ENCODE results near the gene CARD14. TPM values are rescaled to one million over a fixed set of nuclear protein-coding genes. Genes with fewer than 3 reads are reported as not detected.
"Not testable (repeated sequence)": the region's sequence is repeated elsewhere in the genome, so short reads cannot be mapped to it uniquely, and the experiment has no call there.

CARD14 gene
- total and polyA plus RNA-seq, 9 donors = 0.10 to 2.3 (median 0.18) TPM; not detected in 3

GRCh38 chr17:80153004-80153403, 16.8 kb upstream of the CARD14 start:
- no peak for DNase-seq
- no peaks in the 10 kb centered on the region for H3K36me3 ChIP-seq
- H3K4me3 ChIP-seq = no peak overlapping the region
- H3K27ac ChIP-seq = no peak overlapping the region
- H3K4me1 ChIP-seq (ENCODE audit: insufficient read depth) = peaks cover 2% of the 10 kb centered on the region
- no peaks in the 10 kb centered on the region for H3K27me3 ChIP-seq
- no peaks in the 10 kb centered on the region for H3K9me3 ChIP-seq
- TF ChIP-seq POLR2A (IDR thresholded peaks at IDR 0.05) (no peak), EP300 (IDR thresholded peaks at IDR 0.05) (no peak), CTCF (IDR thresholded peaks at IDR 0.05) (no peak)
- intact Hi-C loops (cut with DNase I) = no loop called here
- WGBS, 3 donors = 84 to 88% (median 88%) methylated on average over 3 of the region's 3 CpGs

GRCh38 chr17:80154166-80154565, 15.7 kb upstream of the CARD14 start:
- Histone ChIP-seq H3K4me3 (no peak overlapping the region), H3K9me3 (no peaks in the 10 kb centered on the region), H3K36me3 (no peaks in the 10 kb centered on the region), H3K27ac (no peak overlapping the region), H3K27me3 (no peaks in the 10 kb centered on the region), H3K4me1 (ENCODE audit: insufficient read depth) (no peaks in the 10 kb centered on the region)
- WGBS, 3 donors = 65 to 73% (median 69%) methylated on average over 5 of the region's 5 CpGs
- DNase-seq = no peak
- intact Hi-C loops (cut with DNase I) = no loop called here
- TF ChIP-seq CTCF (IDR thresholded peaks at IDR 0.05) (no peak), POLR2A (IDR thresholded peaks at IDR 0.05) (no peak), EP300 (IDR thresholded peaks at IDR 0.05) (no peak)

GRCh38 chr17:80155600-80155999, 14.2 kb upstream of the CARD14 start:
- H3K27me3 ChIP-seq; H3K9me3 ChIP-seq; intact Hi-C loops (cut with DNase I); H3K4me3 ChIP-seq; DNase-seq; H3K36me3 ChIP-seq; H3K4me1 ChIP-seq (ENCODE audit: insufficient read depth); H3K27ac ChIP-seq: not testable (repeated sequence)
- WGBS, 3 donors = 44 to 63% (median 56%) methylated on average over 2 of the region's 2 CpGs

- Histone ChIP-seq H3K36me3 (no peaks in the 10 kb centered on the region), H3K4me3 (no peak overlapping the region), H3K9me3 (no peaks in the 10 kb centered on the region), H3K27ac (no peak overlapping the region), H3K4me1 (ENCODE audit: insufficient read depth) (no peaks in the 10 kb centered on the region), H3K27me3 (no peaks in the 10 kb centered on the region)
- DNase-seq = no peak
- TF ChIP-seq POLR2A (IDR thresholded peaks at IDR 0.05) = no peak
- WGBS, 3 donors = 59 to 68% (median 62%) methylated on average over 2 of the region's 2 CpGs
- intact Hi-C loops (cut with DNase I) = no loop called here
Observed at GRCh38 chr17:80158846-80159245, 11.0 kb upstream of the CARD14 start.

GRCh38 chr17:80160536-80160935, 9.3 kb upstream of the CARD14 start:
- intact Hi-C loops (cut with DNase I) = no loop called here
- no peaks in the 10 kb centered on the region for H3K36me3 ChIP-seq
- no peaks in the 10 kb centered on the region for H3K4me1 ChIP-seq (ENCODE audit: insufficient read depth)
- H3K4me3 ChIP-seq = no peak overlapping the region
- H3K9me3 ChIP-seq = no peaks in the 10 kb centered on the region
- no peak overlapping the region for H3K27ac ChIP-seq
- WGBS, 3 donors = 47 to 51% (median 49%) methylated on average over 3 of the region's 3 CpGs
- TF ChIP-seq CTCF (IDR thresholded peaks at IDR 0.05) = no peak
- no peak for TF ChIP-seq POLR2A (IDR thresholded peaks at IDR 0.05)
- TF ChIP-seq EP300 (IDR thresholded peaks at IDR 0.05) = no peak
- no peaks in the 10 kb centered on the region for H3K27me3 ChIP-seq
- DNase-seq = no peak

GRCh38 chr17:80163336-80163735, 6.5 kb upstream of the CARD14 start:
- WGBS, 3 donors = 69 to 75% (median 74%) methylated on average over 4 of the region's 4 CpGs
- Histone ChIP-seq H3K9me3 (no peaks in the 10 kb centered on the region), H3K27me3 (no peaks in the 10 kb centered on the region), H3K27ac (no peak overlapping the region), H3K4me3 (no peak overlapping the region), H3K4me1 (ENCODE audit: insufficient read depth) (no peaks in the 10 kb centered on the region), H3K36me3 (no peaks in the 10 kb centered on the region)
- no peak for DNase-seq
- intact Hi-C loops (cut with DNase I) = no loop called here
- TF ChIP-seq CTCF (IDR thresholded peaks at IDR 0.05) (no peak), EP300 (IDR thresholded peaks at IDR 0.05) (no peak), POLR2A (IDR thresholded peaks at IDR 0.05) (no peak)
